GM21786 (cell line): ENCODE measurements around the gene PLEKHA7.
"Not testable (repeated sequence)": the region's sequence is repeated elsewhere in the genome, so short reads cannot be mapped to it uniquely, and the experiment has no call there.

Experiments
- ATAC-seq: cut with Tn5 transposase; IDR thresholded peaks from one replicate; pipeline ENCODE4 v1.9.1; 2021; ENCODE audit not compliant: unreplicated experiment

The PLEKHA7 gene

DNA sequence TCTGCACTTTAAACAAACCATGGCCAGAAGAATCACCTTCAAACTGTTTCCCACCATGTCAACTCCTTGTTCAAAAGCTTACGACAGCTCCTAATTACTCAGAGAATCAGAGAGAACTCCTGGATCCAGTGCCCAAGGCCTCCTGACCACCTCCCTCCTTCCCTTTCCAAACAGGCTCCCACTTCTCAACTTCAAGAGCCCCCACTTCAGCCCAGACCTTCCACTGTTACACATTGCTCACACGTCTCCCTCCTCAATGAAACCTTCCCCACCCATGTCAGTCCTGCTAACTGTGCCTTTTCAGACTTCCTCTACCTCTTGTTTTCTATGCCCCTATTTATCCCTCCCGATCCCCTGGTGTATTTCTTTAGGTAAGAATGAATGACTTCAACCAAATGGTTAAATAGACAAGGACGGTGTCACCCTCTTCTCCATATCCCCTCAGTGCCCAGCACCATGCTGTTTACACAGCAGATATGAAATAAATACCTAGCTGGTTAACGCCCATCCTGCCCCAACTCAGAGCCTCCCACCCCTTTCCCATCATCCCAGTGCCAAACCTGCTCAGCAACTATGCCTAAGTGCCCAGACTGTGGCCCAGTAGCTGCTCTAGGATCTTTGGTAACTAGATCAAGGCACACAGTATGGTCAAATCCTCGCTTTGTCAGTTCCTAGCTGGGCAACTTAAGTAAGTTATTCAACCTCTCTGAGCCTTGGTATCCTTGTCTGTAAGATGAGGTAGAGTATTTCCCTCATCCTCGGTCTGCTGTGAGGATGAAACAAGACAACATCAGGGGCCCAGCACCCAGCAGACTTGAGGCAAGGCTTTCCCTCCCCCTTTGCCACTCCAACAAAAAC is 36.8 kb downstream of the PLEKHA7 start:
- ATAC-seq: no peak

DNA sequence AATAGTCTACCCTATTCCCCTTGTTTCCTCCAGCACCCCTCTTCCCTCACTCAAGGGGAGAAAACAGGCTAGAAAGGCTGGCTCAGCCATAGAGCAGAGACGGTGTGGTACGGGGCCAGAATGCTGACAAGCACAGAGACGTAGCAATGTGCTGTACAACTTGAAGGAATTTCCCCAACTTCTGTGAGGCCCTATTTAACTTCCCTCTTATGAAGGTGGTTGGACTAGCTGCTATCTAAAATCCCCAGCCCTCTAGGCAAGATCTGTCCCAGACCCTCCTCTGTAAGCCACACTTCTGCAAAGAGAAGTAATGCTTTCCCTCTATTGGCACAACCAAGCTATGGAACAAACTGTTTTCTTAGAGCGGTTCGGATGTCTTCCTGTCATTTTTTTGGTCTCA is 37.8 kb downstream of the PLEKHA7 start:
- ATAC-seq: no peak

GRCh38 chr11:16975906-16976305 is 38.3 kb downstream of the PLEKHA7 start:
- ATAC-seq: no peak

GRCh38 chr11:16973338-16973964 is 40.8 kb downstream of the PLEKHA7 start:
- no peak for ATAC-seq

DNA sequence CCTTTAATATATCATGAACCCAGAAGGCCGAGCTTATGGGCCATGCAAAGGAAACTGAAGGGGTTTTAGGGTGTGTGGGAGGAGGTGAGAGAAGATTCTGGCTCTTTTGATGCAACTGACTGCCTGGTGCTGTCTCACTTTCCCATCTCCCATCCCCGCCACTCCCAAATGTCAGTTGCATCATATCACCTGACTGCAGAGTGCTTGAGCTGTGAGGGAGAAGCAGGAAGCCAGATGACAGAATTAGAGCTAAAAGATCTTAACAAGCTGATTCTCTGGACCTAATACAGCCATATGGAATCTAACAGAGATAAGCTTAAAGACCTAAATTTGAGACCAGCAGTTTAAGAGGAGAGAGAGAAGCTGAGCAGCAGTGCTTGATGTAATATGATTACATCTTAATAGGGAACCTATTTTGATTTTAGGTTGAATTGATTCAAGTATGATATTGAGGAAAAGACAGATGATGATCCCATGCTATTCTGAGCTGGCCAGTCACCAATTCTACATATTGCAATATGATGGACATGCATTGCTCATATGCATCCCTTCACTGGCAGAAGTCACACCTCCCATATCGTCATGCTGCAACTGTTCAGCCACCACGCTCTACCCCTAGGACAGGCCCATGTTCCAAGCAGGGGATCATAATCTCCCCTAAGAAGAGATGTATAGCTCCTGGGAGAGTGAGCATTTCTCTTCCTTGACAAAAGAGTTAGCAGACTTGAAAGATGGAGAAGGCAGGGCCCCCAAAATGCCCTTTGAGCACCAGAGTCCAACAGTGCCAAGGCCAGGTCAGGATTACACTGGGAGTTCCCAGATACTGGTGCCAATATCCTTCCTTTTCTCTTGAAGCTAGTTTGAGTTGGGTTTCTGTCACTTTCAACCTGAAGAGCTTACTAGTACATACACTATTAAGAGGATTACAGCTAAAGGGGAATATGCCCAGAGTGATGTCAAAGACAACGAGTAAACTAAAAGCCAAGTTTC is 44.9 kb downstream of the PLEKHA7 start:
- ATAC-seq: no peak

GRCh38 chr11:16968196-16968595 is 46.0 kb downstream of the PLEKHA7 start:
- no peak for ATAC-seq

GRCh38 chr11:16966930-16967671 is 47.1 kb downstream of the PLEKHA7 start:
- ATAC-seq: no peak

DNA sequence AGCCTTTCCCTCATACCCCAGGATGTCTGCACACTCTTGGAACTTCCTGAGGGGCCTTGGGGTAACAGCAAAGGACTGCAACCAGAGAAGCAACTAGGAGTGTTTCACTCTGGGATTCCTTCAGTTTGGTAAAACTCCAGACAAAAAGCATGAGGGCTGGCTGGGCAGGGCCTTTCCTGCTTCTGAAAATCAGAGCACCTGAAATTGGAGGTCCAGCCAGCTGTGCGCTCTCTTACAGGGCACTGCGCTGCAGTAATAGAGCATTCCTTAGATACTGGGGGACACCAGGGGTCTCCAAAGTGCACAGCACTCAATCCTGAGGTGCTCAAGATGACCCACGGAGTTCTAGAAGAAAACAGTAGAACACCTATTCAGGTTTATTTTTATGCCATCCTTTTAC is 49.7 kb downstream of the PLEKHA7 start:
- ATAC-seq: no peak

GRCh38 chr11:16963316-16963876 is 50.8 kb downstream of the PLEKHA7 start:
- ATAC-seq: no peak

DNA sequence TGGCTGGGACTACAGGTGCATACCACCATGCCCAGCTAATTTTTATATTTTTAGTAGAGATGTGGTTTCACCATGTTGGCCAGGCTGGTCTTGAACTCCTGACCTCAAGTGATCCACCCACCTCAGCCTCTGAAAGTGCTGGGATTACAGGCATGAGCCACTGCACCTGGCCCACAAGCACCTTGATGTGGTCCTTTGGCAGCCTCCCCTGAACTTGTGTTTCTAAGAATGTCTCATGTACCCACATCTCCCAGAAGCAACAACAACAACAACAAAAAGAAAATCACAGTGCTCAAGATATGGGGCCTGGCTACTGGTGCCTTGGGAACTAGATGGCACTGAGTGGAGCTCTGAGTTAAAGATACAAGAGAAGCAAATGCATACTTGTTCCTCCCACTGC is 51.6 kb downstream of the PLEKHA7 start:
- not testable (repeated sequence) for ATAC-seq

DNA sequence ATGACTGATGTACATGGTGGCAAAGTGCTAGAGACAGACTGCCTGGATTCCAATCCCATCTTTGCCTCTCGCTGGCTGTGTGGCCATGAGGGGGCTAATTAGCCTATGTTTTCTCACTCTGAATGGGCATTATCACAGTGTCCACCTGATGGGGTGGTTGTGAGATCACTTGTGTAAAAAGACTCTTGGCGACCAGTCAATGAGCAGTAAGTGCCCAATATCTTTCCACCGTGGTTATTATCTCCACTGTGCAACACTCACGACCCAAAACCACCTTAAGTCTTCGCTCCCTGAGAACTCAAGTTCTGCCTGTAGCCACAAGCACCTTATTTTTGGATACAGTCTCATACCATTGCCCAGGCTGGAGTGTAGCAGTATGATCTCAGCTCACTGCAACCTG is 52.1 kb downstream of the PLEKHA7 start:
- no peak for ATAC-seq

GRCh38 chr11:16960250-16960649 is 54.0 kb downstream of the PLEKHA7 start:
- no peak for ATAC-seq

GRCh38 chr11:16959602-16960001 is 54.6 kb downstream of the PLEKHA7 start:
- ATAC-seq: no peak

- ATAC-seq: no peak
Measured at GRCh38 chr11:16958833-16959232, 55.4 kb downstream of the PLEKHA7 start.

GRCh38 chr11:16956538-16957153 is 57.6 kb downstream of the PLEKHA7 start:
- no peak for ATAC-seq

- ATAC-seq: no peak
Measured at GRCh38 chr11:16953663-16954062, 60.6 kb downstream of the PLEKHA7 start.

DNA sequence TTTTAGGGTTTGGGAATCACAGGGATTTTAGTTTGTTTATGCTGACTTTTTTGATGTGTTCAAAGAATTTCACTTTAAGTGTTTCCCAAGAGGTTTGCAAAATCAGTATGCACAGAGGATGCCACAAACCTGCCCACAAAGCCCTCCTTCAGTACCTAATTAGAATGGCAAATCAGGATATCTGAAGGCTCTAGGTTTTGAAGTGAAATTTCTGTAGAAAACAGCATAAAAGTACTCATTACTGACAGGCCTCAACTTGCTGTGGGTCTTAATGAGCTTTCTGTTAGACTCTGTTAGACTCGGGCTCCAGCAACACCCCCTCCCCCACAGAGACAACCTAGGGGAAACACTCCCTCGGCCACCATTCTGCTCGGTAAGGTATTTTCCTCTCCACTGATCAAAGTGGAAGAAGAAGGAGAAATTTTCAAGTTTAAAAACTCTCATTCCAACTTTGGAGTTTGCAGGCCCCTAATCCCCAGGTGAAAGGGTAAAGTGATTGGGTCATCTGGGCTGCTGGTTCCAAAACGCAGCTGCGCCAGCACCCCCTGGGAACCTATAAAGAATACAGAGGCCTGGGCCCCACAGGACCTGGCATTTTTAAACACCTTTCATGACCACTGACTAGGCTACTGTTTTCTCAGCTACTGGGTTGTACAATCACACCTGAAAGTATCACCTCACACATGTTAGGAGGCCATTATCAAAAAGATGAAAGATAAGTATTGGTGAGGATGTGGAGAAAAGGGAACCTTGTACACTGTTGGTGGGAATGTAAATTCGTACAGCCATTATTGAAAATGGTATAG is 67.5 kb downstream of the PLEKHA7 start:
- peak; percentile 75 for ATAC-seq

GRCh38 chr11:16945671-16946469 is 68.3 kb downstream of the PLEKHA7 start:
- peak; percentile 77 for ATAC-seq
